ENCODE results near the gene IYD. TPM values are rescaled to one million over a fixed set of nuclear protein-coding genes. Genes with fewer than 3 reads are reported as not detected.

Gene IYD
- total and polyA plus RNA-seq, 4 donors: 0.26 to 1.9 (median 0.77) TPM

DNA sequence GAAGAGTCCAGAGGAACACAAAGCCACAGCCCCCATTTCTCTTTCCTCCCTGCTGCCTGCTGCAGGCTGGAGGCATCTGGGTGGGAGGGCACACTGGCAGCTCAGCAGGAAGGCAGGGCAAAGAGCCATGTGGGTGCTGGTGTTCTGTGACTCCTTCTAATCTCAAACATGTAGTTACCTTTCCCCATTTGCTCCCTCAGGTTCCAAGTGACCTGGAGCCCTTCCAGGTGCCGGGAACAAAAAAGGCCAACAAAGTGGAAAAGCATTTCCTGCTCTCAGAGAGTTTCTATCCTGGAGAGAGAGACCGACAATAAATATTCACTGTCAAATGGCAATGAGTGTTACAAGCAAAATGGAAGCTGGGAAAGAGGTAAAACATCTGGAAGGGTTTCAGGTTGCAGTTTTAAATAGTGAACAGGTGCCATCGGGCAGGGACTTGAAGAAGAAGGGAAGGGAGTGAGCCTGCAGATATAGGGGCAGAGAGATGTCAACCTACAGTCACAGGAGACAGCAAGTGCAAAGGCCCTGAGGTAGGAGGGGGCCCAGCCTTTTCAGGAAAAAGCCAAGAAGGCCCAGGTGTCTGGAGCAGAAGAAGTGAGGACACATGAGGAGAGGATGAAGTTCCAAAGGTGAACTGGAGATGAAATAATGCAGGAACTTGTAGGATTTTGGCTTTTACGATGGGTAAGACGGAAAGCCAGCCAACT lies 43.6 kb upstream of the IYD start:
- peaks cover 0 to 9% (median 5%) of the 10 kb centered on the region in 5 donors for H3K4me1 ChIP-seq (ENCODE audit: control insufficient read depth in 5 of 5, insufficient read depth in 5 of 5, low read length in 5 of 5)
- ATAC-seq (ENCODE audit: insufficient read depth, low FRiP score) (no peak), DNase-seq (no peak)
- no peak overlapping the region for H3K27ac ChIP-seq (ENCODE audit: low read depth in 1 of 2, low read length in 1 of 2)
- no peaks in the 10 kb centered on the region for H3K9me3 ChIP-seq (ENCODE audit: control insufficient read depth in 4 of 4, insufficient read depth in 3 of 4, low read length in 3 of 4)
- H3K4me3 ChIP-seq: no peak overlapping the region
- 67 to 79% methylated on average over 5 of the region's 5 CpGs for WGBS, 2 donors
- no peak for TF ChIP-seq CTCF (IDR thresholded peaks at IDR 0.05; ENCODE audit: control extremely low read depth, extremely low read depth)
- no peaks in the 10 kb centered on the region for H3K36me3 ChIP-seq (ENCODE audit: control insufficient read depth in 4 of 4, insufficient read depth in 4 of 4, low read length in 4 of 4)
- H3K9ac ChIP-seq (ENCODE audit: insufficient read depth in 1 of 2, low read length in 2 of 2): no peak overlapping the region
- no peaks in the 10 kb centered on the region for H3K27me3 ChIP-seq (ENCODE audit: control insufficient read depth in 3 of 3, insufficient read depth in 3 of 3, low read length in 2 of 3)

- Histone ChIP-seq H3K4me1 (ENCODE audit: control insufficient read depth in 5 of 5, insufficient read depth in 5 of 5, low read length in 5 of 5) (peaks cover 0 to 9% (median 3%) of the 10 kb centered on the region in 5 donors), H3K27ac (ENCODE audit: low read depth in 1 of 2, low read length in 1 of 2) (no peak overlapping the region)
- no peak for TF ChIP-seq CTCF (IDR thresholded peaks at IDR 0.05; ENCODE audit: control extremely low read depth, extremely low read depth)
Measured at GRCh38 chr6:150327117-150327774, 41.6 kb upstream of the IYD start.

DNA sequence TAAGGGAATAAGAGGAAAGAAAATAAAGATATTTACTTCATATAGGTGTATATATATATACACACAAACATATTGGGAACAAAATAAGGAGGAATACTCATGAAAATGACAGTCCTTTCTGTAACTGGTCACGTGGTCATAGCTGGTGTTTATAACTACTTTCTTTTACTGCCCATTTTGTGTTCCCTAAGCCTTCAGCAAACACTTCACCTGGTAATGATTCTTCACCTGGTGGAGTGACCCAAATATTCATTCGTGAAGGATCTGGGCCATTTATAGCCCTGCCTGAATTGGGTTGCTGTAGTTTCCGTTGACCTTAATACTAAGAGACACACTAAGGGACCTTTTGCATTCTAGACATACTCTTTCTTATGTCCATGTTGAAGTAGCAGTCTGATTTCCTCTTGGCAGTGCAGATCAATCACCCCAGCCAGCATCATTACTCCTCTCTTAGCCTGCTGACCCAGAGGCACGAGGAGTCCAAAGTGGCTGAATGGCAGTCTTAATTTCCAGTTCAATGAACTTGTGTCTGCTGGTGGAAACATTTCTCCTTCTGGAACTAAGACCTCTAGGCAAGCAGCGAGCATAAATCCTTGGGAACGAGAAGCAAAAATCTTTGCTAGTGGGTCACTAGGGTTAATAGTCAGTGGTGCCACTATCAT lies 39.9 kb upstream of the IYD start:
- Histone ChIP-seq H3K4me1 (ENCODE audit: control insufficient read depth in 5 of 5, insufficient read depth in 5 of 5, low read length in 5 of 5) (peaks cover 0 to 6% (median 0%) of the 10 kb centered on the region in 5 donors), H3K36me3 (ENCODE audit: control insufficient read depth in 4 of 4, insufficient read depth in 4 of 4, low read length in 4 of 4) (no peaks in the 10 kb centered on the region), H3K4me3 (no peak overlapping the region), H3K9me3 (ENCODE audit: control insufficient read depth in 4 of 4, insufficient read depth in 3 of 4, low read length in 3 of 4) (peaks cover 0 to 2% (median 0%) of the 10 kb centered on the region in 4 donors), H3K27ac (ENCODE audit: low read depth in 1 of 2, low read length in 1 of 2) (no peak overlapping the region), H3K27me3 (ENCODE audit: control insufficient read depth in 3 of 3, insufficient read depth in 3 of 3, low read length in 2 of 3) (no peaks in the 10 kb centered on the region), H3K9ac (ENCODE audit: insufficient read depth in 1 of 2, low read length in 2 of 2) (no peak overlapping the region)
- DNase-seq (no peak), ATAC-seq (ENCODE audit: insufficient read depth, low FRiP score) (peak; percentile 39)
- 74 to 85% methylated on average over 6 of the region's 6 CpGs for WGBS, 2 donors
- TF ChIP-seq CTCF (IDR thresholded peaks at IDR 0.05; ENCODE audit: control extremely low read depth, extremely low read depth): no peak

More at GRCh38 chr6:150327117-150327774, 41.6 kb upstream of the IYD start:
- WGBS, 2 donors: 70 to 81% methylated on average over 5 of the region's 5 CpGs
- Histone ChIP-seq H3K9me3 (ENCODE audit: control insufficient read depth in 4 of 4, insufficient read depth in 3 of 4, low read length in 3 of 4) (no peaks in the 10 kb centered on the region), H3K27me3 (ENCODE audit: control insufficient read depth in 3 of 3, insufficient read depth in 3 of 3, low read length in 2 of 3) (no peaks in the 10 kb centered on the region), H3K9ac (ENCODE audit: insufficient read depth in 1 of 2, low read length in 2 of 2) (no peak overlapping the region), H3K36me3 (ENCODE audit: control insufficient read depth in 4 of 4, insufficient read depth in 4 of 4, low read length in 4 of 4) (no peaks in the 10 kb centered on the region), H3K4me3 (no peak overlapping the region)
- DNase-seq: no peak
- ATAC-seq (ENCODE audit: insufficient read depth, low FRiP score): no peak

Data from lung (tissue), 12 donors.